AG04449 (cell line): Measurements from ENCODE around the gene RPS6KA6.

Source experiments
- CTCF ChIA-PET: fragments of 350-600 bp; formaldehyde crosslinking; extraction: SDS; loops from one replicate; lab custom pipeline; 2021; ENCODE audit warnings: antibody characterized with exemption; lab: Yijun Ruan, JAX
- POLR2A ChIA-PET: fragments of 400-600, 350-600 bp; formaldehyde crosslinking; extraction: SDS; loops from one replicate; lab custom pipeline; 2020; ENCODE audit warnings: antibody characterized with exemption, inconsistent platforms; lab: Yijun Ruan, JAX
- DNase-seq: peaks from one replicate; pipeline ENCODE4 v3.0.0-alpha.2; 2010; ENCODE audit warnings: low read depth, low spot score
- H3K4me3 ChIP-seq: 2 replicates; pipeline ENCODE4 v1.5.1; 2011; ENCODE audit warnings: low read depth, mild to moderate bottlenecking, control low read depth, low read length
- CTCF ChIP-seq: IDR thresholded peaks from one replicate; pipeline ENCODE4 v1.5.1; 2011; ENCODE audit warnings: mild to moderate bottlenecking, moderate library complexity, low read length, control low read depth, inconsistent platforms; ENCODE audit not compliant: insufficient read depth; ENCODE audit errors: missing control alignments

The RPS6KA6 gene

GRCh38 chrX:84189125-84189524 lies 1.1 kb upstream of the RPS6KA6 start:
- DNase-seq, result no peak
- no peak for TF ChIP-seq CTCF
- H3K4me3 ChIP-seq, result no peak overlapping the region
- ChIA-PET CTCF (interaction anchor here (1.3 kb wide), 1 partner anchor 143 kb away, joined by 5 read pairs; no protein-coding TSS in a partner anchor), POLR2A (no interaction called here)

GRCh38 chrX:84188320-84188834 lies 378 bp upstream of the RPS6KA6 start:
- no peak for DNase-seq
- ChIA-PET CTCF (interaction anchor here (0.6 to 1.3 kb wide), 2 partner anchors 57 to 142 kb away, joined by 3 to 5 read pairs; no protein-coding TSS in a partner anchor), POLR2A (no interaction called here)
- peak overlapping the region; percentile 61 for H3K4me3 ChIP-seq
- TF ChIP-seq CTCF, result no peak

- no peak for DNase-seq
- ChIA-PET POLR2A (no interaction called here), CTCF (interaction anchor here (0.6 kb wide), 1 partner anchor 141 kb away, joined by 3 read pairs; no protein-coding TSS in a partner anchor)
- TF ChIP-seq CTCF, result no peak
- peak overlapping the region; percentile 61 for H3K4me3 ChIP-seq
Observed at GRCh38 chrX:84186603-84187532, 1.1 kb downstream of the RPS6KA6 start.

- no peak for TF ChIP-seq CTCF
- ChIA-PET CTCF (no interaction called here), POLR2A (no interaction called here)
- DNase-seq, result no peak
- H3K4me3 ChIP-seq, result no peak overlapping the region
Observed at GRCh38 chrX:84182516-84182915, 5.5 kb downstream of the RPS6KA6 start.

GRCh38 chrX:84175958-84176357 lies 12.0 kb downstream of the RPS6KA6 start:
- CTCF ChIA-PET, result no interaction called here
- no peak overlapping the region for H3K4me3 ChIP-seq
- TF ChIP-seq CTCF, result no peak
- DNase-seq, result no peak
- POLR2A ChIA-PET, result no interaction called here

DNA sequence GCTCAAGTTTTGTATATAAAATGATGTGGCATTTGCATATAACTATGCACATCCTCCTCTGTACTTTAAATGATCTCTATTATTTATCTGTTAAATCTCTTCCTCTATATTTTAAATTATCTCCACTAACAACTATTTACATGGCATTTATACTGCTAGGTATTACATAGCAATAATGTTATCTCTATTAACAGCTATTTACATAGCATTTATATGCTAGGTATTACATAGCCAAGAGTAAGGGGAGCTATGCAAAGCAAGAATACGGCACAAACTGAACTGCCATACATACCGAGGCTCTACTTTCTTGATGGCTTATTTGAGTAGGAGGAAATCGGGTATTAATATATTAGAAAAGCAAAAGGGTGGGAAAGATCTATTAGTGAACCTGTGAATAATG lies 12.7 kb downstream of the RPS6KA6 start:
- ChIA-PET POLR2A (no interaction called here), CTCF (no interaction called here)
- TF ChIP-seq CTCF, result no peak
- no peak for DNase-seq
- H3K4me3 ChIP-seq, result no peak overlapping the region
